GM18526 (cell line): ENCODE results near the gene MBOAT1.

Source experiments
- POLR2A ChIP-seq: IDR thresholded peaks from 3 replicates; pipeline ENCODE4 v1.6.1; 2011; ENCODE audit not compliant: insufficient read length; ENCODE audit errors: extremely low read depth

Gene MBOAT1

GRCh38 chr6:20069021-20069522 is 143.2 kb downstream of the MBOAT1 start:
- TF ChIP-seq POLR2A = no peak

- no peak for TF ChIP-seq POLR2A
Measured at GRCh38 chr6:20068421-20068988, 143.8 kb downstream of the MBOAT1 start.

- TF ChIP-seq POLR2A = no peak
Measured at GRCh38 chr6:20061952-20062351, 150.3 kb downstream of the MBOAT1 start.

GRCh38 chr6:20060252-20060651 is 152.0 kb downstream of the MBOAT1 start:
- TF ChIP-seq POLR2A = no peak

- no peak for TF ChIP-seq POLR2A
Measured at GRCh38 chr6:20058912-20059311, 153.4 kb downstream of the MBOAT1 start.

- TF ChIP-seq POLR2A = no peak
Measured at GRCh38 chr6:20058121-20058905, 154.0 kb downstream of the MBOAT1 start.

- TF ChIP-seq POLR2A = no peak
Measured at GRCh38 chr6:20056350-20056992, 155.8 kb downstream of the MBOAT1 start.

GRCh38 chr6:20055916-20056315 is 156.4 kb downstream of the MBOAT1 start:
- TF ChIP-seq POLR2A = no peak
